Hematopoietic multipotent progenitor cell treated with erythropoietin and hydrocortisone succinate and interleukin-3 and kit ligand, for 8 days (in vitro differentiated cells): ENCODE data around the gene MRPL48.

Experiments used
- DNase-seq: peaks from one replicate; pipeline ENCODE4 v3.0.0-alpha.2; 2015

Gene MRPL48

DNA sequence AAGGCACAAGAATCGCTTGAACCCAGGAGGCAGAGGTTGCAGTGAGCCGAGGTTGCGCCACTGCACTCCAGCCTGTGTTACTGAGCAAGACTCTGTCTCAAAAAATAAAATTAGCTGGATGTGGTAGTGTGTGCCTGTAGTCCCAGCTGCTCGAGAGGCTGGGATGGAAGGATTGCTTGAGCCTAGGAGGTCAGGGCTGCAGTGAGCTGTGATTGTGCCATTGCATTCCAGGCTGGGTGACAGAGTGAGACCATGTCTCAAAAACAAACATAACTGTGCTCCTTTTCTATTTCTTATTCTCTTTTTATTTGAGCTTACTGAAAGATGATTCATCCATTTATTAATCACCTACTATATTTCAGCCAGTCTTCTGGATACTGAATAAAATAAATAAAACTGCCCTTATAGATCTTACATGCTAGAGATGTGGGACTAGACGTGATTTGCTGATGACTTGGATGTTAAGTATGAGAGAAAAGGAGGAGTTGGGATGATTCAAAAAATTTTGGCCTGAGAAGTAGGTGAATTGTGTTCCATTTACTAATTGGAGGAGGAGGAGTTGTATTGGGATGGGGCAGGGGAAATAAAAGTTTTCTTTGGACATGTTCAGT lies 107.2 kb downstream of the MRPL48 start:
- no peak for DNase-seq

DNA sequence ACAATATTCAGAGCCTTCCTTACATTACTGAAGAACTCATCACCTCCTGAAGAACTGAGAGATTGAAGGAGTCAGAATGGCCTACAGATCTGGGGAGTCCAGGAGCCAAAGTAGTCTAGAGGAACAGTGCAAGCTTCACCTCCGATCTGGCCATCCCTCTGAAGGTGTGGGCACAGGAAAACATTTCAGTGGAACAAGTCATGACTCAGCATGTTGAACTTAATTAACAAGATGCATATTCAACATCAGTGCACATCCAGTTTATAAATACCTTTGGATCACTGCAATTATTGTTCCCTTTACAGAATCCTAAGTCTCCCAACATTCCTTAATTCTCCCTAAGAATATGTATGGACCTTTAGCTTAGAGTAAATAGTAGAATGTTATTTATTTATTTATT lies 114.6 kb downstream of the MRPL48 start:
- no peak for DNase-seq

DNA sequence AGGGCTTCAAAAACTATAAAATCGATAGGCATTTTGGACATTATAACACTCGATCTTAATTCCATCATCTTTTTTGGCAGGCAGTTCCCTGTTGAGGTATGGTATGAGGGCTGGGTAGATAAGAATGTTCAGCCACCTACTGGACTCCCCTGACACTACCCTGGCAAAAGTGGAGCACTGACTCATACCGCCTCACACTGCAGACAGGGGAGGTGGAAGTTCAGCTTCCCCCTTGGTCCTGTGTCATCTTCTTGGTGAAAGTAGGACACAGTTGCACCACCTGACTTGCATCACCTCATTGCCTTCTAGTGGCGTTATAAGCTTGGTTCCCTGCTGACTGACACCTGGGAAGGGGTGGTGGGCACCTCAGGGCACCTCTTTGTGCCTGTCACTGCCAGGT lies 119.5 kb downstream of the MRPL48 start:
- peak; percentile 71 for DNase-seq

DNA sequence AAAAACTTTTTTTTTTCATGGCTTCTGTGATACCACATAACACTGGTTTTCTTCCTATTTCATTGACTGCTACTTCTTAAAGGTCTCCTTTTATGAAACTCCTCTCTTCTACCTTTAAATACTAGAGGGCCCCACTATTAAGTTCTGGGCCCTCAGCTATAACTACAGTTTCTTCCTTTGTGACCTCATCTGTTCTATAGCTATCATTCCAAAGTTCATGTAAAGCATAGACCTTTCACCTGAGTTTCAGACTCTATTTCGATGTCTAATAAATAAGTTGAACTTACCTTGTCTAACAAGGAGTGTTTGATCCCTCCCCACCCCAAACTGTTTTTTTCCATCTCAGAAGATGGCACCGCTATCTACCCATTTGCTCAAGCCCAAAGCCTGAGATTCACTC lies 124.4 kb downstream of the MRPL48 start:
- no peak for DNase-seq

DNA sequence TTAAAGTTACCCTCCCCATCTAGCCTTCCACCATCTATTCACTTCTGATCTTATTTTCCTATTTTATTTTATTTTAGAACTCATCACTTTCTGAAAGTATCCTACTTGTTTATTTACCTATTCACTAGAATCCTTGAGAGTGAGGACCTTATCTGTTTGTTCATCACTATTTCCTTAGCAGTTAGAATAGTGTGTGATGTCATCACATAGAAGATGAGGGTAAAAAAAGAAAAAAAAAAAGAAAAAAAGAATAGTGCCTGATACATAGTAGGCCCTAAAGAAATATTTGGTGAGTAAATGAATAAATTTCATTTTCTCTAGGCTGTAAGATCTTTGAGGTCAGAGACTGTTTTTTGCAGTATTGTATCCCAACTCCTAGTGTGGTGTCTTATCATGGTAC lies 125.8 kb downstream of the MRPL48 start:
- no peak for DNase-seq

DNA sequence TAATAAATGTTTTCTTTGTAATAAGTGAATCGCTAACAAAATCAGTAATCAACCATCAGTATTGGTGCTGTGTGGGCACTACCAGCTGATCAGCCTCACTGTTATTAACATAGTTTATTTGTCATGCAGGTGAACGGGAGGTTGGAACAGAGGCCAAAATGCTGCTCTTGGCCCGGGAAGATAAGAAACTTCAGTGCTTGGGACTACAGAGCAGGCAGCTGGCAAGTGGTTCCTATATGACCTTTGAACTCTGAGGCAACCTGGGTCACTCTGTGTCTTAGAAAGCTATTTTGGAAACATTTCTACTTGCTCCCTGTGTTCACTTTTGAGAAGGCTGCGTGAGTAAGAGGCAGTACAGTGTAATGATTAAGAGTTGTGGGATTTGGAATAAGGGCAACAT lies 126.6 kb downstream of the MRPL48 start:
- DNase-seq = no peak
